GM19372 (cell line): ENCODE measurements around the gene AMN.
"Not testable (repeated sequence)": the region's sequence is repeated elsewhere in the genome, so short reads cannot be mapped to it uniquely, and the experiment has no call there.

Experiments used
- ATAC-seq: cut with Tn5 transposase; IDR thresholded peaks from one replicate; pipeline ENCODE4 v1.9.1; 2021; ENCODE audit warnings: mild to moderate bottlenecking, low read depth, moderate library complexity; ENCODE audit not compliant: unreplicated experiment

Gene AMN

GRCh38 chr14:102922490-102923200 lies at the start of gene AMN:
Gene AMN (plus strand): TSS chr14:102922663. CDS start chr14:102922689, 26 bp downstream.
- ATAC-seq: no peak

DNA sequence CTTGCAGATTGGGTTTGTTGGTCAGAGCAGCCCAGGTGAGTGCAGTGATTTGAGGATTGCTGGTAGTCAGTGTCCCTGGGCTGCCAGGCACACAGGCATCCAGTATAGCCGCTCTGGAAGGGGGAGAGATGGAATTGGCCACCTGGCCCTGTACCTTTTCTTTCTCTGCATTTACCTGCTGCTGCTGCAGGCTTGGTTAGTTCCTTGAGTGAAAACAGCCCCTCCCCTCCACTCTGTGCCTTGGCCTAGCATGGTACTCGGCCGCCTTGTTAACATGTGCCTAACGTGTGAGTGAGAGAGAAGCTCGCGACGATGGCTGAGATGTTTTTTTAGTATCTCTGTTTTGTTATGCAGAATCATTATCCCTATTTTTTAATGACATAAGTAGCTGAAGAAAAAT lies 49.3 kb upstream of the AMN start:
- no peak for ATAC-seq

- no peak for ATAC-seq
Observed at GRCh38 chr14:102873546-102874061, 48.9 kb upstream of the AMN start.

DNA sequence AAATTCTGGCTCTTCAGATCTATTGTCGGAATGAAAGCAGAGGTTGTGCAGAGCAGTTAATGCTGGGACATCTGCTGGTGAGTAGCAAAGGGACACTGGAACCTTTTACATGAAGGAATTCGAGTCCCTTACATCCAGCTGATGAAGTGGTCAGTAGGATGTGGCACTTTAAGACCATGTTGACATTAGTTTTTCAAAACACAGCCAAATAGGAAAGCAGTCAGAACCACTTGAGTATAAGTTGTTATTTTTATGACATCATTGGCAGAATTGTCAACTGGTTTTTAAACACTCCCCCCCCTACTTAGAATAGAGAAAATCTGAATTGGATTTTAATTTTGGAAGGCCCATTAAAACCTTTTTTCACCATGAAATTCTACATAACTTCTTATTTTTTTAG lies 46.8 kb upstream of the AMN start:
- ATAC-seq: no peak

DNA sequence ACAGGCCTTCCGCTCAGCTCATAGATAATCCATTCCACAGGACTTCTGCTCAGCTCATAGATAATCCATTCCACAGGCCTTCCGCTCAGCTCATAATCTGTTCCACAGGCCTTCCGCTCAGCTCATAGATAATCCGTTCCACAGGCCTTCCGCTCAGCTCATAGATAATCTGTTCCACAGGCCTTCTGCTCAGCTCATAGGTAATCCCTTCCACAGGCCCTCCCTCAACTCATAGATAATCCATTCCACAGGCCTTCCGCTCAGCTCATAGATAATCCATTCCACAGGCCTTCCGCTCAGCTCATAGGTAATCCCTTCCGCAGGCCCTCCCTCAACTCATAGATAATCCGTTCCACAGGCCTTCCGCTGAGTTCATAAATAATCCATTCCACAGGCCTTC lies 45.0 kb upstream of the AMN start:
- not testable (repeated sequence) for ATAC-seq

DNA sequence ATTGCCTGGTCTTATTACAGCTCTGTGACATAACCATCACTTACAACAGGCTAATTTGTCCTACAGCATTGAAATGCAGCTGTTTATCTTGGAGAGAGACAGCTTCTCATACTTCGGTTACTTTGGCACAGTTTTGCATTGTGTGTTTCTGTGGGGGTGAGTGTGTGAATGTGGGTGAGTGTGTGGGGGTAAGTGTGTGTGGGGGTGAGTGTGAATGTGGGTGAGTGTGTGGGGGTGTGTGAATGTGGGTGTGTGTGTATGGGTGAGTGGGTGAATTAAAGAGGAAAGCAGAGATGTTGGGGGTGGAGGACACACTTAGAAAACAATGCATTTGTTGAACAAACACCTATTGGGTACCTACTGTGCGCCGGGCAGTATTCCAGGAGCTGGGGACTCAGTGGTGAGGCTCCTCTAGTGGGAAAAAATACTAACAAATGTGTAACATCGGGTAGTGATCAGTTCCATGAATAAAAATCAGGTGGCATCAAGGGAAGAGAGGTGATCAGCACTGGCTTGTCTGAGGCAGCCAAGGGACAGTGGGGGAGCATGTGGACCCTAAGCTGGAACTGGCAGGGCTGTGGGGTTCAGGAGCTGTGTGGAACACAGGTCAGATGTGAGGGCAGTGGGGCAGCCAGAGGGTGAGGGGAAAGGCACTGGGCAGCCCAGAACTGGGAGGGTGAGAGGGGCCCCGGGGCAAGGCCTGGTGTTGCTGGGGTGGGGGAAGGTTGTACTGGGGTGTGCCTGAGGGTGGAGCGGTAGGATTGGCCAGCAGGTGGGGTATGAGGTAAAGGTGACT lies 44.1 kb upstream of the AMN start:
- no peak for ATAC-seq

- ATAC-seq: no peak
Observed at GRCh38 chr14:102878970-102879460, 43.4 kb upstream of the AMN start.

DNA sequence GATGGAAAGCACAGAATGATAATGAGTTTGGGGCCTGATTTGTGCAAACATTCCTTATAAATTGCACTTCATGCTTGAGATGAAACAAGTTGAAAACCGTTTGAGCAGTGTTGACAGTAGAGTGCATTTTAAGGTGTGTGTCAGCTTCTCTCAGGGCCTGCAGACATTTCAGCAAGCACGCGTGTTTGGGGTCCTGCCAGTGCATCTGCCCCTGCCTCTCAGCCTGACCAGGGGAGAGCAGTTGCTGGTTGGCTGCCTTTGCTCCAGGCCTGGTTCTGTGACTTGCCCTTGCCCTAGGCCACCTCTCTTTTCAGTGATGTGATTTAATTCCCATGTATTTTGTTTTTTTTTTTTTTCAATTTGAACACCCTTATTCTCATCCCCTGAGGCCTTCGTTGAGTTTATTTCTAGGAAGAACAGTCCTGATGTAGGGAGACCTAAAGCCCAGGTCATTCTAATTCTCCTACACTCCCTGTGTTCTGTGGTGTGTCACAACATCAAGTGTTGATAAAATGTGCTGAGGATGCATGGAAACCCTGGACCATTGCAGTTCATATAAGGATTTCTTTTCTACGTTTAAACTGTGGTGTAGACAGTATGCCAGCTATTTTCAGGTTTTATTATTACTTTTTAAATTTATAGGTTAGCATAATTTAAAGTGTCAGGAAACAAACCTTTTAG lies 40.1 kb upstream of the AMN start:
- ATAC-seq: no peak

GRCh38 chr14:102883089-102883541 lies 39.3 kb upstream of the AMN start:
- no peak for ATAC-seq

DNA sequence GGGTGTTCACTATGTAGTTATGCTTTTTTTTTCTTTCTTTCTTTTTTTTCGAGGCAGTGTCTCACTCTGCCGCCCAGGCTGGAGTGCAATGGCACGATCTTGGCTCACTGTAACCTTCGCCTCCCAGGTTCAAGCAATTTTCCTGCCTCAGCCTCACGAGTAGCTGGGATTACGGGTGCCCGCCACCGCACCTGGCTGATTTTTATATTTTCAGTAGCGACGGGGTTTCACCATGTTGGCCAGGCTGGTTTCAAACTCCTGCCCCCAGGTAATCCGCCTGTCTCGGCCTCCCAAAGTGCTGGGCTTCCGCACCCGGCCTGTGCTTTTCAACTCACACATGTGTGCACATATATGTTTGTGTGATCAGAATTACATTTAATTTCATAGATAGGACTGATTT lies 38.9 kb upstream of the AMN start:
- no peak for ATAC-seq

GRCh38 chr14:102885737-102886447 lies 36.6 kb upstream of the AMN start:
- ATAC-seq: no peak

DNA sequence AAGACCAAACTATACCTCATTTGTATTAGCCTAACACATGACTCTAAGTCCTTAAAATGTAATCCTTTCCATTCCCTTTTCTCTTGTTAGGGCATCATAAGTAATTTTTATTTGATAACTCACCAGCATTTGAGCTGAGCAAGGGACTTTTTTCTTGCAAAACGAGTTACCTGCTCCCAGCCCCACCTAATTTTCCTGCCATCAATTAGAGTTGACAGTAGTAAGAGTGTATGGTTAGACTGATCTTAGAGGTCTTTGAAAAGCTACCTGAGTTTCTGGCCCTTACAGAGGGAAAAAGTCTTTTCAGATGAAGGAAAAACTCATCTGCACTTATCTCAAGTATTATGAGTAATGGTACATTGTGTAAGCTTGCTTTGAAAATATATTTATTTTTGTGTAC lies 33.7 kb upstream of the AMN start:
- no peak for ATAC-seq

- no peak for ATAC-seq
Observed at GRCh38 chr14:102889615-102890014, 32.8 kb upstream of the AMN start.

DNA sequence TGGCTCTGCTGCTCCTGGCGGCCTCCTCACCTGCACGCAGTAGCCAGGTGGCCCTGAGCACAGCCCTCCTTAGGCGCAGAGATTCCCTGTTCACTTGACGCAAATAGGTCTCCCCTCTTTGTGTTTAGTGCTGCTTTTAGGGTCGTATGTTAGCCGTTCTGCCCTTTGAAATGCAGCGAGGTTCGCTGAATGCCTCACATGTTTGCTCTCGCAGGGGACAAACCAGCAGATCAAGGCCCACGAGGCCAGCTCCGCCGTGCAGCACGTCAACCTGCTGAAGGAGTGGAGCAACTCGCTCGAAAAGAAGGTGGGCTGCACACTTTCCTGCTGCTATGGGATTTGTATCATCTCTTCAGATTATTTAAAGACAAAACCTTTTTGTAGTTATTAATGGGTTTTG lies 31.4 kb upstream of the AMN start:
- ATAC-seq: no peak

GRCh38 chr14:102891556-102891955 lies 30.9 kb upstream of the AMN start:
- no peak for ATAC-seq

DNA sequence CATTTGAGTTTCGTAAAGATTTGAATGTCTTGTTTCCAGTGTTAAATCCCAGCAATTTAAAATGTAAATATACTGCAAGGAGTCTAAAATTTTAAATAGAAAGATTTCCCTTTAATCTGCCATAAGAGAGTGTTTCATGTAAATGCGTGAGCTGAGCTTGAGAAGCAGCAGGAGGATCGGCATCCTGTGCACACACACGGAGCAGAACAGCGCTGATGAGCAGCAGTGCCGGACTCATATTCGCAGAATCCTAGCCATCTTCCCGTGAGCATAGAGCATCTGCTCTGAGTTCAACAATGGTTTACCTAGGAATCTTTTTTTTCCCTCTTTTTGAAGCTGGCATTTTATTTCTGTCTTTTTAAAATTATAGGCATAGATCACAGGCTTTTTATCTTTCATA lies 29.8 kb upstream of the AMN start:
- no peak for ATAC-seq

- no peak for ATAC-seq
Observed at GRCh38 chr14:102893452-102893851, 29.0 kb upstream of the AMN start.

- ATAC-seq: not testable (repeated sequence)
Observed at GRCh38 chr14:102896735-102897134, 25.7 kb upstream of the AMN start.

DNA sequence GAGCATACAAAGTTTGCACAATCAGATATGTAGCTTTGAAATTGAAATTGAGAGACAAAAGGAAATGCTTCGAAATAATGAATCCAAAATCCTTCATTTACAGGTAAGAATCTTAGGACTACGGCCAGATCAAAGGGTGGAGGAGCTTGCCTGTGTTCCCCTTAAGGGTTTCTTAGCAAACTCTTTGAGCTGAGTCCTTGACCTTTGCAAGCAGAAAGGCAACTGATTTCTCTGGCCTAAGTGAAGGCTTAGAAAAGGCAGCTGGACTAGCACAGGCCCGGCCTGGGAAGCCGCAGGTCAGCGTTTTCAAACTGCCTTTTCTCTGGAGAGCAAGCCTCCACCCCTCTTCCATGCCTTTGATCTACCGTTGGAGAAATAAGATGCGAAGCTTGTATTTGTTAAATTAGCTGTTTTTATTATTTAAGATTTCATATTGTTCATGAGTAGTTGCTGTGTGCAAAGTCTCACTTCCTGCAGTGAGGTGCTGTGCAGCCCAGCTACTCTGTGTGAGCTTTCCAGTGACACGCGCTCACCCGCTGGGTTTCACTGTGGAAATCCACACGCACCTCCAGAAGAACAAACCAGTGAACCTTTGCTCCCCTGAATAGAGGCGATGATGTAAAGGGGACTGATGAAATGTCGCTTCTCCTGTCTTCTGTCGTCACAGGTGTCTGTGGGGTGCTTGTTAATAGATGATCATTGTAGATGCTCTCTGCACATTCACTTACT lies 25.0 kb upstream of the AMN start:
- ATAC-seq: no peak

GRCh38 chr14:102898298-102898697 lies 24.2 kb upstream of the AMN start:
- ATAC-seq: no peak
